Parathyroid adenoma (tissue), 2 donors: ENCODE data around the gene TTC23.

Experiments
- H2AFZ ChIP-seq: fragments of 300-600 bp; sonication (generic); one replicate; pipeline ENCODE4 v1.7.0; 2017; ENCODE audit warnings: antibody characterized with exemption, mild to moderate bottlenecking
- H3K27ac ChIP-seq: fragments of 300-600 bp; sonication (generic); one replicate; pipeline ENCODE4 v1.7.0; 2017
- H3K27me3 ChIP-seq: fragments of 300-600 bp; sonication (generic); one replicate; pipeline ENCODE4 v1.7.0; 2017; ENCODE audit warnings: low read length; ENCODE audit not compliant: control insufficient read depth, insufficient read depth
- H3K36me3 ChIP-seq: fragments of 300-600 bp; sonication (generic); one replicate; pipeline ENCODE4 v1.7.0; 2017; ENCODE audit warnings: low read length; ENCODE audit not compliant: control insufficient read depth, insufficient read depth
- H3K4me1 ChIP-seq: fragments of 300-600 bp; sonication (generic); one replicate; pipeline ENCODE4 v1.7.0; 2017; ENCODE audit warnings: control low read depth
- H3K4me2 ChIP-seq: fragments of 300-600 bp; sonication (generic); one replicate; pipeline ENCODE4 v1.7.0; 2017; ENCODE audit warnings: low read length
- H3K4me3 ChIP-seq: fragments of 300-600 bp; sonication (generic); one replicate; pipeline ENCODE4 v1.7.0; 2017; ENCODE audit warnings: low read depth, low read length
- H3K79me2 ChIP-seq: fragments of 300-600 bp; sonication (generic); one replicate; pipeline ENCODE4 v1.7.0; 2017; ENCODE audit warnings: control low read depth
- H3K9ac ChIP-seq: fragments of 300-600 bp; sonication (generic); one replicate; pipeline ENCODE4 v1.7.0; 2017; ENCODE audit warnings: mild to moderate bottlenecking
- H3K9me3 ChIP-seq: fragments of 300-600 bp; sonication (generic); one replicate; pipeline ENCODE4 v1.7.0; 2017; ENCODE audit warnings: low read length; ENCODE audit not compliant: control insufficient read depth
- CTCF ChIP-seq: fragments of 300-600 bp; sonication (generic); IDR thresholded peaks from one replicate; pipeline ENCODE4 v1.7.0; 2017; ENCODE audit warnings: antibody characterized with exemption, mild to moderate bottlenecking
- donor health status: primary hyperparathyroidism.

TTC23 gene

GRCh38 chr15:99165020-99165790 is 84.2 kb downstream of the TTC23 start:
- Histone ChIP-seq H2AFZ (no peak overlapping the region), H3K4me1 (peaks cover 9% of the 10 kb centered on the region), H3K4me3 (no peak overlapping the region), H3K9me3 (no peaks in the 10 kb centered on the region), H3K27me3 (no peaks in the 10 kb centered on the region), H3K36me3 (no peaks in the 10 kb centered on the region), H3K9ac (no peak overlapping the region), H3K27ac (no peak overlapping the region), H3K4me2 (no peak overlapping the region), H3K79me2 (no peaks in the 10 kb centered on the region)
- no peak for TF ChIP-seq CTCF

DNA sequence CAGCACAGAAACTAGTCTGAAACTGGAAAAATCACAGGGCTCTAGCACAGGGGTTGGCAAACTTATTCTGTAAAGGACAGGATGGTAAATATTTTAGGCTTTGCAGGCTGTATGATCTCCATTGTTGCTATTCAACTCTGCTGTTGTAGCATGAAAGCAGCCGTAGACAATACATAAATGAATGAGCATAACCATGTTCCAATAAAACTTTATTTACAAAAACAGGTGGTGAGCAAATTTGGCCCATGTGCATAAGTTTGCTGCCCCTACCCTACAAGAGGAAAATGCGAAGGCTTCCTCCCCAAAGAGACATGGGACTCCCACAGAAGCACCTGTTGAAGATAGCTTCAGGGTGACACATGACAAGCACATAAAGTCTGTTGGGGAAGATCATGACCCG is 85.3 kb downstream of the TTC23 start:
- Histone ChIP-seq H3K9ac (no peak overlapping the region), H3K27me3 (no peaks in the 10 kb centered on the region), H2AFZ (no peak overlapping the region), H3K4me3 (no peak overlapping the region), H3K36me3 (no peaks in the 10 kb centered on the region), H3K9me3 (no peaks in the 10 kb centered on the region), H3K4me1 (peaks cover 9% of the 10 kb centered on the region), H3K79me2 (no peaks in the 10 kb centered on the region), H3K4me2 (no peak overlapping the region), H3K27ac (no peak overlapping the region)
- TF ChIP-seq CTCF, result no peak

DNA sequence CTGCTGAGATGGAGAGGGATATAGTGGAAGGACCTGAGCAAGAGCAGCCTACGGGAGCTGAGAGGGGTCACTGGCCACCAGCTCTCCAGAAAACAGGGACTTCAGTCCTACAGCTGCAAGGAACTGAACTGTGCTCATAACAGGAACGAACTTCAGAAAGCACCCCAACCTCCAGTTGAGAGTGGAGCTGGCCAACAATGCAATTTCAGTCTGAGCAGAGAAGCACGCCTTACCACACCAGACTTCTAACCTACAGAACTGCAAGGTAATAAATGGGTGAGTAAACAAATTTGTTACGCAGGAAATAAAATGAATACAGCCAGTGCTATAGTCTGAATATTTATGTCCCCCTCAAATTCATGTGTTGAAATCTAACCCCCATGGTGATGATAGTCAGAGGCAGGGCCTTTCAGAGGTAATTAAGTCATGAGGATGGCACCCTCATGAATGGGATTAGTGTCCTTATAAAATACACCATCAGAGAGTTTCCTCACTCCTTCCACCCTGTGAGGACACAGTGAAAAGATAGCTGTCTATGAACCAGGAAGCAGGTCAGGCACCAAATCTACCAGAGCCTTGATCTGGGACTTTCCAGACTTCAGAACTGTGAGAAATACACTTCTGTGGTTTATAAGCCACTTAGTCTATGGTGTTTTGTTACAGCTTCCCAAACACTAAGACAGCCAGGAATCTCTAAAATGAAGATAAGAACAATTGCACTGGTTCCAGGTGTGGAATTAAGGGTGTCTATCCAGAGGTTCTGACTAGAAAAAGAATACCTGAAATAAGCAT is 85.9 kb downstream of the TTC23 start:
- Histone ChIP-seq H3K9ac (no peak overlapping the region), H3K27ac (no peak overlapping the region), H3K4me2 (no peak overlapping the region), H3K4me1 (peaks cover 13% of the 10 kb centered on the region), H3K4me3 (no peak overlapping the region), H3K36me3 (no peaks in the 10 kb centered on the region), H2AFZ (no peak overlapping the region), H3K27me3 (no peaks in the 10 kb centered on the region), H3K79me2 (no peaks in the 10 kb centered on the region), H3K9me3 (no peaks in the 10 kb centered on the region)
- no peak for TF ChIP-seq CTCF

GRCh38 chr15:99158626-99159412 is 90.6 kb downstream of the TTC23 start:
- H3K9me3 ChIP-seq, result no peaks in the 10 kb centered on the region
- H3K36me3 ChIP-seq, result no peaks in the 10 kb centered on the region
- no peak overlapping the region for H3K4me3 ChIP-seq
- no peak for TF ChIP-seq CTCF
- H3K27me3 ChIP-seq, result no peaks in the 10 kb centered on the region
- H3K4me1 ChIP-seq, result peaks cover 21% of the 10 kb centered on the region
- H3K4me2 ChIP-seq, result peak overlapping the region; percentile 42
- H3K27ac ChIP-seq, result peak overlapping the region; percentile 92
- H2AFZ ChIP-seq, result peak overlapping the region; percentile 27
- no peaks in the 10 kb centered on the region for H3K79me2 ChIP-seq
- no peak overlapping the region for H3K9ac ChIP-seq
